Osteocyte (in vitro differentiated cells): ENCODE results near the gene CNR2. TPM values are rescaled to one million over a fixed set of nuclear protein-coding genes. Genes with fewer than 3 reads are reported as not detected.

Experiments used
- DNase-seq: peaks from one replicate; pipeline ENCODE4 v3.0.0; 2021; ENCODE audit warnings: mixed read lengths; ENCODE audit not compliant: unreplicated experiment; ENCODE audit errors: extremely low spot score
- H3K27ac Mint-ChIP-seq: one replicate; pipeline ENCODE4 v1.8.0; 2021; ENCODE audit warnings: mild to moderate bottlenecking, mixed read lengths; ENCODE audit not compliant: unreplicated experiment
- H3K27me3 Mint-ChIP-seq: one replicate; pipeline ENCODE4 v1.8.0; 2021; ENCODE audit warnings: mixed read lengths; ENCODE audit not compliant: unreplicated experiment
- H3K36me3 Mint-ChIP-seq: one replicate; pipeline ENCODE4 v1.8.0; 2021; ENCODE audit warnings: mixed read lengths; ENCODE audit not compliant: unreplicated experiment
- H3K4me1 Mint-ChIP-seq: one replicate; pipeline ENCODE4 v1.8.0; 2021; ENCODE audit warnings: mixed read lengths; ENCODE audit not compliant: unreplicated experiment
- H3K4me3 Mint-ChIP-seq: one replicate; pipeline ENCODE4 v1.8.0; 2021; ENCODE audit warnings: mild to moderate bottlenecking, moderate library complexity, mixed read lengths; ENCODE audit not compliant: unreplicated experiment
- H3K9me3 Mint-ChIP-seq: one replicate; pipeline ENCODE4 v1.8.0; 2021; ENCODE audit warnings: mixed read lengths; ENCODE audit not compliant: unreplicated experiment
- CTCF ChIP-seq: fragments of 200-600 bp; sonication (generic); IDR thresholded peaks from 2 replicates; pipeline ENCODE4 v1.5.0; 2021; ENCODE audit warnings: antibody characterized with exemption, mild to moderate bottlenecking, moderate library complexity
- total RNA-seq: library from RNA; stranded (reverse); gene quantifications from 2 replicates; pipeline ENCODE4 v1.2.1, GENCODE V29; 2021

Gene CNR2
- total RNA-seq, 1 donor from 2014 or later = not detected

DNA sequence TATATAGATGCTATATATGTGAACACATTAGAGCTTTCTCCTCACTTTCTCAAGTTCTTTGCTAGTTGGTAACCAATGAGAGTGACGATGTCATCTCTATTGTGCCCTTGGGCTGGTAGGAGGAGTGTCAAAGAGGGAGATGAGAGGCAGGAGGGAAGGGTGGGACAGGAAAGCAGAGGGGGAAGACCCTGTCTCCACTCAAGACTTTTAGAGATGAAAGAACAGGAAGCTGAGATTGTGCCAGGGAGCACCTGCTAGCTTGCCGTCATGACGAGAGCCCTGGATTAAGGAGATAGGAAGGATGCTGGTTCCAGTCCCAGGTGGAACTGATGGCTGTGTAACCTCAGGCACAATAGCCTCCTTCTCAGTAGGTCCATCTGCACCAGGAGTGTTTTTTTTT lies 16.7 kb downstream of the CNR2 start:
- H3K36me3 Mint-ChIP-seq = no peaks in the 10 kb centered on the region
- H3K9me3 Mint-ChIP-seq = no peaks in the 10 kb centered on the region

GRCh38 chr1:23895993-23896392 lies 17.2 kb downstream of the CNR2 start:
- Mint-ChIP-seq H3K27ac (no peak overlapping the region), H3K4me1 (peaks cover 3% of the 10 kb centered on the region), H3K27me3 (peaks cover 40% of the 10 kb centered on the region), H3K9me3 (no peaks in the 10 kb centered on the region), H3K4me3 (no peak overlapping the region), H3K36me3 (no peaks in the 10 kb centered on the region)
- TF ChIP-seq CTCF = no peak
- DNase-seq = no peak

More for the DNA sequence above, 16.7 kb downstream of the CNR2 start:
- Mint-ChIP-seq H3K27me3 (peaks cover 44% of the 10 kb centered on the region), H3K27ac (no peak overlapping the region), H3K4me3 (no peak overlapping the region), H3K4me1 (peaks cover 3% of the 10 kb centered on the region)
- TF ChIP-seq CTCF = no peak
- DNase-seq = no peak

GRCh38 chr1:23895082-23895481 lies 18.1 kb downstream of the CNR2 start:
- H3K27ac Mint-ChIP-seq = no peak overlapping the region
- H3K4me1 Mint-ChIP-seq = peaks cover 2% of the 10 kb centered on the region
- H3K27me3 Mint-ChIP-seq = peaks cover 33% of the 10 kb centered on the region
- H3K36me3 Mint-ChIP-seq = no peaks in the 10 kb centered on the region
- TF ChIP-seq CTCF = no peak
- no peaks in the 10 kb centered on the region for H3K9me3 Mint-ChIP-seq
- DNase-seq = no peak
- H3K4me3 Mint-ChIP-seq = no peak overlapping the region

- Mint-ChIP-seq H3K27ac (no peak overlapping the region), H3K36me3 (no peaks in the 10 kb centered on the region), H3K9me3 (no peaks in the 10 kb centered on the region), H3K4me1 (no peaks in the 10 kb centered on the region), H3K27me3 (peaks cover 27% of the 10 kb centered on the region), H3K4me3 (no peak overlapping the region)
- DNase-seq = no peak
- no peak for TF ChIP-seq CTCF
Measured at GRCh38 chr1:23889074-23889473, 24.1 kb downstream of the CNR2 start.

DNA sequence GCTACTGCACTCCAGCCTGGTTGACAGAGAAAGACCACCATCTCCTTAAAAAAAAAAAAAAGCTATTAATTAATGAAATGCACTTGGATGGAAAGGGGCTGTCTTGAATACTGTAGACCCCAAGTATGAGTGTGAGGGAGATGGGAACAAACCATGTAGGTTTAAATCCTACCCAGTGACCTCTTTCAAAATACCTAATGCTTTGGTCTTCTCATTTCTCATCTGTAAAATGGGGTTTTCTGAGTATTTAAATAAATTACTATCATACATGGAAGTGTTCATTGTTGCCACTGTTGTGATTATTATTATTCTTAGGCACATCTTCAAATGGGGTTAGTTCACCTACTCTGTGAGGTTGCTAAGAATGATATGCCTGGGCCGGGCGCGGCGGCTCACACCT lies 27.9 kb downstream of the CNR2 start:
- Mint-ChIP-seq H3K4me1 (no peaks in the 10 kb centered on the region), H3K4me3 (no peak overlapping the region), H3K27me3 (peaks cover 18% of the 10 kb centered on the region), H3K27ac (no peak overlapping the region), H3K9me3 (no peaks in the 10 kb centered on the region), H3K36me3 (no peaks in the 10 kb centered on the region)
- DNase-seq = no peak
- no peak for TF ChIP-seq CTCF
